A673 (cell line): ENCODE measurements around the gene TACR2. TPM values are rescaled to one million over a fixed set of nuclear protein-coding genes. Genes with fewer than 3 reads are reported as not detected.

Experiments
- BruUV-seq: library from RNA; stranded (reverse); fragments of 400-500 nt; replicated peaks from 2 replicates; lab custom pipeline; 2021; lab: Mats Ljungman, UMichigan
- CTCF ChIA-PET: fragments of 300-600 bp; sonication (Branson Sonifier 250); formaldehyde crosslinking; loops from one replicate; lab custom pipeline; 2022; ENCODE audit warnings: antibody characterized with exemption; lab: Charles Lee
- POLR2A ChIA-PET: fragments of 300-600 bp; sonication (Branson Sonifier 250); formaldehyde crosslinking; loops from one replicate; lab custom pipeline; 2022; ENCODE audit warnings: antibody characterized with exemption; ENCODE audit not compliant: low non-redundant PET; lab: Charles Lee
- DNase-seq: peaks from one replicate; pipeline ENCODE4 v3.0.0-alpha.2; 2015; ENCODE audit warnings: low spot score
- H3K27ac ChIP-seq: fragments of 200-600 bp; sonication (generic); 2 replicates; pipeline ENCODE4 v1.5.1; 2016; ENCODE audit warnings: mixed run types, low read depth, mild to moderate bottlenecking, mixed read lengths, antibody characterized with exemption, low read length; ENCODE audit not compliant: poor library complexity, severe bottlenecking
- H3K27me3 ChIP-seq: fragments of 200-600 bp; sonication (generic); replicated peaks from 2 replicates; pipeline ENCODE4 v1.6.1; 2017; ENCODE audit warnings: mixed run types, low read depth, mild to moderate bottlenecking, mixed read lengths, antibody characterized with exemption, low read length; ENCODE audit not compliant: insufficient read depth, poor library complexity
- H3K36me3 ChIP-seq: fragments of 200-600 bp; sonication (generic); 2 replicates; pipeline ENCODE4 v1.6.1; 2016; ENCODE audit warnings: mixed run types, mild to moderate bottlenecking, mixed read lengths, antibody characterized with exemption, low read length; ENCODE audit not compliant: insufficient read depth, poor library complexity, severe bottlenecking
- H3K4me1 ChIP-seq: fragments of 200-600 bp; sonication (generic); 2 replicates; pipeline ENCODE4 v1.6.1; 2017; ENCODE audit warnings: mixed run types, mild to moderate bottlenecking, mixed read lengths, antibody characterized with exemption, low read length; ENCODE audit not compliant: insufficient read depth, poor library complexity, severe bottlenecking
- H3K4me3 ChIP-seq: fragments of 200-600 bp; sonication (generic); 2 replicates; pipeline ENCODE4 v1.5.1; 2016; ENCODE audit warnings: low read depth, mixed run types, mild to moderate bottlenecking, mixed read lengths, low read length; ENCODE audit not compliant: poor library complexity, severe bottlenecking
- H3K9me3 ChIP-seq: fragments of 200-600 bp; sonication (generic); 2 replicates; pipeline ENCODE4 v1.6.1; 2016; ENCODE audit warnings: mixed run types, low read depth, mild to moderate bottlenecking, mixed read lengths, antibody characterized with exemption, low read length; ENCODE audit not compliant: poor library complexity, severe bottlenecking
- EZH2 ChIP-seq: fragments of 200-600 bp; sonication (generic); IDR thresholded peaks from 2 replicates; pipeline ENCODE4 v1.6.1; 2017; ENCODE audit warnings: borderline replicate concordance, low read depth, mild to moderate bottlenecking, mixed read lengths, antibody characterized with exemption, low read length; ENCODE audit not compliant: poor library complexity, severe bottlenecking
- intact Hi-C: fragments of 100-400 bp; cut with micrococcal nuclease; formaldehyde crosslinking; loops from one replicate; pipeline ENCODE4 v1.10.0; 2022; ENCODE audit not compliant: unreplicated experiment
- total RNA-seq: library from RNA; stranded (reverse); gene quantifications from 2 replicates; pipeline ENCODE4 v1.2.3, GENCODE V29; 2021
- TF ChIP-seq, protein P1 (sequence below): fragments of 300-800, 200-600 bp; sonication (generic); conservative IDR thresholded peaks from 2 replicates; pipeline ENCODE4 v1.5.1; 2017; ENCODE audit warnings: low read depth, mild to moderate bottlenecking, antibody characterized with exemption, low read length, moderate library complexity, mixed read lengths

TACR2 gene
- total RNA-seq, 1 experiment from 2014 or later = 0.21 TPM

DNA sequence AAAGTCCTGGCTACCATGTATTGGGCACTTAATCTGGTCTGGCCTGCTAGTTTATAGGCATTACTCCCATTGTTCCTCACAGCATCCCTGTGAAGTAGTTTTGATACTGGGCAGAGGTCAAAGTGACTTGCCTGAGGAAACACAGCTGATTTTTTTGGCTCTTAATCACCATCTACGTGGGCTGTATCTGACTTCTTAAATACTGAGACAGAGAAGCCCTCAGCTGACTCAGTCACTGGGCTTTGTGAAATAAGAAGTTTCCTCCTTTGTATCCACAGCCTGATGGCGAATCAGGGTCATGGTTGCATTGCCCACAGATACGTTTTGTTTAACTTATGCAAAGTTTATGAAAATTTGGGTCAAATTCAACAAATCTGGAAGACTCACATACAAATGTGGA lies 13.2 kb downstream of the TACR2 start:
- no peaks in the 10 kb centered on the region for H3K9me3 ChIP-seq
- no peak overlapping the region for H3K27ac ChIP-seq
- TF ChIP-seq, protein P1, sequence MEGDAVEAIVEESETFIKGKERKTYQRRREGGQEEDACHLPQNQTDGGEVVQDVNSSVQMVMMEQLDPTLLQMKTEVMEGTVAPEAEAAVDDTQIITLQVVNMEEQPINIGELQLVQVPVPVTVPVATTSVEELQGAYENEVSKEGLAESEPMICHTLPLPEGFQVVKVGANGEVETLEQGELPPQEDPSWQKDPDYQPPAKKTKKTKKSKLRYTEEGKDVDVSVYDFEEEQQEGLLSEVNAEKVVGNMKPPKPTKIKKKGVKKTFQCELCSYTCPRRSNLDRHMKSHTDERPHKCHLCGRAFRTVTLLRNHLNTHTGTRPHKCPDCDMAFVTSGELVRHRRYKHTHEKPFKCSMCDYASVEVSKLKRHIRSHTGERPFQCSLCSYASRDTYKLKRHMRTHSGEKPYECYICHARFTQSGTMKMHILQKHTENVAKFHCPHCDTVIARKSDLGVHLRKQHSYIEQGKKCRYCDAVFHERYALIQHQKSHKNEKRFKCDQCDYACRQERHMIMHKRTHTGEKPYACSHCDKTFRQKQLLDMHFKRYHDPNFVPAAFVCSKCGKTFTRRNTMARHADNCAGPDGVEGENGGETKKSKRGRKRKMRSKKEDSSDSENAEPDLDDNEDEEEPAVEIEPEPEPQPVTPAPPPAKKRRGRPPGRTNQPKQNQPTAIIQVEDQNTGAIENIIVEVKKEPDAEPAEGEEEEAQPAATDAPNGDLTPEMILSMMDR = no peak
- no peak for TF ChIP-seq EZH2
- no peaks in the 10 kb centered on the region for H3K27me3 ChIP-seq
- H3K36me3 ChIP-seq = peaks cover 13% of the 10 kb centered on the region
- intact Hi-C loops = no loop called here
- no TSS peak for BruUV-seq
- DNase-seq = no peak
- ChIA-PET POLR2A (no interaction called here), CTCF (no interaction called here)
- H3K4me1 ChIP-seq = peaks cover 14% of the 10 kb centered on the region
- H3K4me3 ChIP-seq = no peak overlapping the region

DNA sequence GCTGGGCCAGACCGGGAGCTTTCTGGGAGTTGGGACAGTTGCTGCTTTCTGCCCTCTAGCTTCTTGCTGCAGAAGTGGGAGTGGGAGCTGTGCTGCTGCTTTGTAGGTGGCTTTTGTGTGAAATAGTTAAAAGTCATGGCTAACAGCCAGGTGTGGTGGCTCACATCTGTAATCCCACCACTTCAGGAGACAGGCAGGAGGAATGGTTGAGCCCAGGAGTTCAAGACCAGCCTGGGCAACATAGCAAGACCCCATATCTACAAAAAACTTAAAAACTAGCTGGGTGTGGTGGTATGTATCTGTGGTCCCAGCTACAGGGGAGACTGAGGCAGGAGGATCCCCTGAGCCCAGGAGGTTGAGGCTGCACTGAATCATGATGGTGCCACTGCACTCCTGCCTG lies 13.7 kb downstream of the TACR2 start:
- peaks cover 19% of the 10 kb centered on the region for H3K4me1 ChIP-seq
- no peak for TF ChIP-seq EZH2
- TF ChIP-seq, protein P1 = no peak
- POLR2A ChIA-PET = no interaction called here
- intact Hi-C loops = no loop called here
- H3K27ac ChIP-seq = no peak overlapping the region
- H3K9me3 ChIP-seq = no peaks in the 10 kb centered on the region
- H3K36me3 ChIP-seq = peaks cover 13% of the 10 kb centered on the region
- BruUV-seq = no TSS peak
- no peak for DNase-seq
- no peaks in the 10 kb centered on the region for H3K27me3 ChIP-seq
- CTCF ChIA-PET = no interaction called here
- H3K4me3 ChIP-seq = no peak overlapping the region

DNA sequence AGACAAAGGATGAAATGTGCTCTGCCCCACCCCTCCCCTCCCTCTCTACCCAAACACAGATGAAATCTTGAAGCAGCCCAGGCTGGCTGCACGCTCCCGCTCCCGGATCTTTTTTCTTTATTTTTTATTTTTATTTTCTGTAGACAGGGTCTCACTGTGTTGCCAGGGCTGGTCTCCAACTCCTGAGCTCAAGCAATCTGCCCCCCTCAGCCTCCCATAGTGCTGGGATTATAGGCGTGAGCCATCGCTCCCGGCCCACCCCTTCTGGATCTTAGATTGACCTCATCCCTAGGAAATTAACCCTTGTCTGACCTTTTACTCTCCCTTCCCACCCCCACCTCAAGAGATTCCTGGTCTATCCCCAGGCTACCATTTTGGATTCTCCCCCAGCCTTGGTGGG lies 14.3 kb downstream of the TACR2 start:
- ChIA-PET CTCF (no interaction called here), POLR2A (no interaction called here)
- peaks cover 25% of the 10 kb centered on the region for H3K4me1 ChIP-seq
- intact Hi-C loops = no loop called here
- no peak for TF ChIP-seq EZH2
- TF ChIP-seq, protein P1 = no peak
- H3K4me3 ChIP-seq = no peak overlapping the region
- H3K27ac ChIP-seq = no peak overlapping the region
- no peak for DNase-seq
- peaks cover 13% of the 10 kb centered on the region for H3K36me3 ChIP-seq
- no TSS peak for BruUV-seq
- no peaks in the 10 kb centered on the region for H3K9me3 ChIP-seq
- no peaks in the 10 kb centered on the region for H3K27me3 ChIP-seq
